ENCODE results near the gene CTBP1.
A peak's percentile ranks its signal among the peaks of the same experiment; 100 is the strongest.

The CTBP1 gene

GRCh38 chr4:1170976-1171310 lies 78.0 kb downstream of the CTBP1 start:
- Histone ChIP-seq H3K36me3 (ENCODE audit: insufficient read depth, low read length) (no peaks in the 10 kb centered on the region), H3K9me3 (ENCODE audit: insufficient read depth, low read depth, low read length) (no peaks in the 10 kb centered on the region), H3K27me3 (ENCODE audit: insufficient read depth, low read length) (peaks cover 85% of the 10 kb centered on the region), H3K27ac (ENCODE audit: low read depth, low read length) (no peak overlapping the region), H3K4me3 (ENCODE audit: low read length) (peak overlapping the region; percentile 35; the same call in 1 of the 2 replicates), H3K4me1 (ENCODE audit: insufficient read depth, low read length) (no peaks in the 10 kb centered on the region), H3K9ac (ENCODE audit: low read depth, low read length) (no peak overlapping the region)
- 24% methylated on average over 42 of the region's 42 CpGs for WGBS

- no peaks in the 10 kb centered on the region for H3K9me3 ChIP-seq (ENCODE audit: insufficient read depth, low read depth, low read length)
- no peaks in the 10 kb centered on the region for H3K4me1 ChIP-seq (ENCODE audit: insufficient read depth, low read length)
- no peak overlapping the region for H3K27ac ChIP-seq (ENCODE audit: low read depth, low read length)
Observed at GRCh38 chr4:1170156-1170975, 78.6 kb downstream of the CTBP1 start.

GRCh38 chr4:1169691-1170096 lies 79.2 kb downstream of the CTBP1 start:
- no peaks in the 10 kb centered on the region for H3K9me3 ChIP-seq (ENCODE audit: insufficient read depth, low read depth, low read length)
- H3K27ac ChIP-seq (ENCODE audit: low read depth, low read length): no peak overlapping the region
- H3K9ac ChIP-seq (ENCODE audit: low read depth, low read length): no peak overlapping the region
- no peaks in the 10 kb centered on the region for H3K4me1 ChIP-seq (ENCODE audit: insufficient read depth, low read length)
- peaks cover 85% of the 10 kb centered on the region for H3K27me3 ChIP-seq (ENCODE audit: insufficient read depth, low read length)
- no peaks in the 10 kb centered on the region for H3K36me3 ChIP-seq (ENCODE audit: insufficient read depth, low read length)
- H3K4me3 ChIP-seq (ENCODE audit: low read length): no peak overlapping the region
- whole genome bisulfite sequencing: 79% methylated on average over 13 of the region's 13 CpGs

More at GRCh38 chr4:1170156-1170975, 78.6 kb downstream of the CTBP1 start:
- Histone ChIP-seq H3K4me3 (ENCODE audit: low read length) (no peak overlapping the region), H3K27me3 (ENCODE audit: insufficient read depth, low read length) (peaks cover 88% of the 10 kb centered on the region), H3K36me3 (ENCODE audit: insufficient read depth, low read length) (no peaks in the 10 kb centered on the region), H3K9ac (ENCODE audit: low read depth, low read length) (no peak overlapping the region)
- WGBS: 82% methylated on average over 37 of the region's 37 CpGs

- H3K27ac ChIP-seq (ENCODE audit: low read depth, low read length): no peak overlapping the region
- peaks cover 82% of the 10 kb centered on the region for H3K27me3 ChIP-seq (ENCODE audit: insufficient read depth, low read length)
- H3K36me3 ChIP-seq (ENCODE audit: insufficient read depth, low read length): no peaks in the 10 kb centered on the region
- H3K9me3 ChIP-seq (ENCODE audit: insufficient read depth, low read depth, low read length): no peaks in the 10 kb centered on the region
- no peak overlapping the region for H3K9ac ChIP-seq (ENCODE audit: low read depth, low read length)
- 91% methylated on average over 17 of the region's 17 CpGs for WGBS
- H3K4me3 ChIP-seq (ENCODE audit: low read length): no peak overlapping the region
- no peaks in the 10 kb centered on the region for H3K4me1 ChIP-seq (ENCODE audit: insufficient read depth, low read length)
Observed at GRCh38 chr4:1169171-1169671, 79.7 kb downstream of the CTBP1 start.

GRCh38 chr4:1168191-1169101 lies 80.5 kb downstream of the CTBP1 start:
- Histone ChIP-seq H3K9me3 (ENCODE audit: insufficient read depth, low read depth, low read length) (no peaks in the 10 kb centered on the region), H3K36me3 (ENCODE audit: insufficient read depth, low read length) (no peaks in the 10 kb centered on the region), H3K27me3 (ENCODE audit: insufficient read depth, low read length) (peaks cover 76% of the 10 kb centered on the region), H3K27ac (ENCODE audit: low read depth, low read length) (no peak overlapping the region), H3K4me1 (ENCODE audit: insufficient read depth, low read length) (no peaks in the 10 kb centered on the region), H3K4me3 (ENCODE audit: low read length) (0 out of 2 replicates have a peak overlapping the region, but pooled peaks have one; percentile 66), H3K9ac (ENCODE audit: low read depth, low read length) (no peak overlapping the region)
- 83% methylated on average over 21 of the region's 21 CpGs for WGBS

GRCh38 chr4:1167244-1167949 lies 81.5 kb downstream of the CTBP1 start:
- no peak overlapping the region for H3K27ac ChIP-seq (ENCODE audit: low read depth, low read length)
- peaks cover 66% of the 10 kb centered on the region for H3K27me3 ChIP-seq (ENCODE audit: insufficient read depth, low read length)
- no peaks in the 10 kb centered on the region for H3K36me3 ChIP-seq (ENCODE audit: insufficient read depth, low read length)
- no peaks in the 10 kb centered on the region for H3K4me1 ChIP-seq (ENCODE audit: insufficient read depth, low read length)
- peak overlapping the region; percentile 66 for H3K4me3 ChIP-seq (ENCODE audit: low read length)
- H3K9me3 ChIP-seq (ENCODE audit: insufficient read depth, low read depth, low read length): no peaks in the 10 kb centered on the region
- H3K9ac ChIP-seq (ENCODE audit: low read depth, low read length): peak overlapping the region; percentile 85
- 3% methylated on average over 51 of the region's 51 CpGs for WGBS

GRCh38 chr4:1166509-1167243 lies 82.3 kb downstream of the CTBP1 start:
- no peaks in the 10 kb centered on the region for H3K36me3 ChIP-seq (ENCODE audit: insufficient read depth, low read length)
- H3K4me1 ChIP-seq (ENCODE audit: insufficient read depth, low read length): no peaks in the 10 kb centered on the region
- H3K27ac ChIP-seq (ENCODE audit: low read depth, low read length): no peak overlapping the region
- peaks cover 59% of the 10 kb centered on the region for H3K27me3 ChIP-seq (ENCODE audit: insufficient read depth, low read length)
- 74% methylated on average over 24 of the region's 24 CpGs for WGBS
- no peak overlapping the region for H3K9ac ChIP-seq (ENCODE audit: low read depth, low read length)
- peak overlapping the region; percentile 66; the same call in 1 of the 2 replicates for H3K4me3 ChIP-seq (ENCODE audit: low read length)
- no peaks in the 10 kb centered on the region for H3K9me3 ChIP-seq (ENCODE audit: insufficient read depth, low read depth, low read length)

GRCh38 chr4:1164956-1165545 lies 83.9 kb downstream of the CTBP1 start:
- no peak overlapping the region for H3K4me3 ChIP-seq (ENCODE audit: low read length)
- H3K27ac ChIP-seq (ENCODE audit: low read depth, low read length): no peak overlapping the region
- no peaks in the 10 kb centered on the region for H3K9me3 ChIP-seq (ENCODE audit: insufficient read depth, low read depth, low read length)
- H3K9ac ChIP-seq (ENCODE audit: low read depth, low read length): no peak overlapping the region
- peaks cover 47% of the 10 kb centered on the region for H3K27me3 ChIP-seq (ENCODE audit: insufficient read depth, low read length)
- H3K36me3 ChIP-seq (ENCODE audit: insufficient read depth, low read length): no peaks in the 10 kb centered on the region
- WGBS: 86% methylated on average over 13 of the region's 13 CpGs
- H3K4me1 ChIP-seq (ENCODE audit: insufficient read depth, low read length): no peaks in the 10 kb centered on the region

GRCh38 chr4:1164444-1164843 lies 84.5 kb downstream of the CTBP1 start:
- H3K4me1 ChIP-seq (ENCODE audit: insufficient read depth, low read length): no peaks in the 10 kb centered on the region
- WGBS: 84% methylated on average over 5 of the region's 5 CpGs
- peaks cover 41% of the 10 kb centered on the region for H3K27me3 ChIP-seq (ENCODE audit: insufficient read depth, low read length)
- no peaks in the 10 kb centered on the region for H3K9me3 ChIP-seq (ENCODE audit: insufficient read depth, low read depth, low read length)
- H3K9ac ChIP-seq (ENCODE audit: low read depth, low read length): no peak overlapping the region
- no peak overlapping the region for H3K4me3 ChIP-seq (ENCODE audit: low read length)
- no peak overlapping the region for H3K27ac ChIP-seq (ENCODE audit: low read depth, low read length)
- no peaks in the 10 kb centered on the region for H3K36me3 ChIP-seq (ENCODE audit: insufficient read depth, low read length)

GRCh38 chr4:1164040-1164439 lies 84.9 kb downstream of the CTBP1 start:
- H3K4me3 ChIP-seq (ENCODE audit: low read length): no peak overlapping the region
- no peak overlapping the region for H3K9ac ChIP-seq (ENCODE audit: low read depth, low read length)
- 85% methylated on average over 4 of the region's 4 CpGs for WGBS
- H3K4me1 ChIP-seq (ENCODE audit: insufficient read depth, low read length): no peaks in the 10 kb centered on the region
- H3K27ac ChIP-seq (ENCODE audit: low read depth, low read length): no peak overlapping the region
- peaks cover 37% of the 10 kb centered on the region for H3K27me3 ChIP-seq (ENCODE audit: insufficient read depth, low read length)
- peaks cover 3% of the 10 kb centered on the region; the same call in 1 of the 2 replicates for H3K9me3 ChIP-seq (ENCODE audit: insufficient read depth, low read depth, low read length)
- no peaks in the 10 kb centered on the region for H3K36me3 ChIP-seq (ENCODE audit: insufficient read depth, low read length)
